Renal pelvis (tissue), 4 donors: ENCODE measurements around the gene TIRAP. TPM values are rescaled to one million over a fixed set of nuclear protein-coding genes. Genes with fewer than 3 reads are reported as not detected.

Experiments
- DNase-seq: peaks from one replicate; pipeline ENCODE4 v3.0.0-alpha.2; 2013
- polyA plus RNA-seq, 3 donors: library from polyadenylated mRNA; unstranded; fragments of 120-200 nt; gene quantifications; one replicate each; pipeline ENCODE4 v1.2.1, GENCODE V29; 2013; ENCODE audit not compliant: insufficient read length in 3 of 3

TIRAP gene
- polyA plus RNA-seq, 3 donors: 10.3 to 18.3 (median 17.2) TPM

GRCh38 chr11:126318574-126319373 is 35.9 kb downstream of the TIRAP start:
- DNase-seq: no peak

DNA sequence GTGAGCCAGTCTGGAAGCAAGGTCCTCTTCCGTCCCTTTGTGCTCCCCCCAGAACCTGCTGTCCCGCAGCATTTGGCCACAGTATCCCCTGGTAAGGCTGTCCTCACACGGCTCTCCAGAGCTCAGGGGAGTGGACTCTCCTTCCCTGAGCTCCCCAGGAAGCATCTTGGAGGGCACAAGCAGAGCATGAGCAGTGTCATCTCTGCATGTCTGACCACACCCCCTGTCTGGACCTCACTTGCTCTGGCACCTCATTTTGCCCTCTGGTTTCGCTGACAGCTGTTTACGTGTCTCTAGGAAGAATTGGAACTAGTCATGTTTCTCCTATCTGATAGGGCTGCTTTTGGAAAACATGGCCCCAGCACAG is 36.5 kb downstream of the TIRAP start:
- no peak for DNase-seq

DNA sequence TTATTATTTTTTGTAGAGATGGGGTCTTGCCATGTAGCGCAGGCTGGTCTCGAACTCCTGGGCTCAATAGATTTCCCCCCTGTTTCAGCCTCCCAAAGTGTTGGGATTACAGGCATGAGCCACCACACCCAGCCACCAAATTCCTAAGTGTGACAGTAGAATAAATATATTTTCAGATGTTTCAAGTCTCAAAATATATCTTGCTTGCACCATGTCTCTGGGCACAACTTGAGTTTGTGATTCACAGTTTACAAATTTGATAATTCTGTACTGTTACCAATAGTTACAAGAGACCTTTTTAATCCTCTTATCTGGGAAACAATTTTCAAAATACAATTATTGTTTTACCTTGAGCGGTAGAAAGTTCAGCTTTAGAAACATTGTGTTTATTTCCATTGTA is 40.1 kb downstream of the TIRAP start:
- DNase-seq: no peak

- no peak for DNase-seq
Observed at GRCh38 chr11:126327281-126328000, 44.5 kb downstream of the TIRAP start.

GRCh38 chr11:126328001-126328390 is 45.1 kb downstream of the TIRAP start:
- no peak for DNase-seq

DNA sequence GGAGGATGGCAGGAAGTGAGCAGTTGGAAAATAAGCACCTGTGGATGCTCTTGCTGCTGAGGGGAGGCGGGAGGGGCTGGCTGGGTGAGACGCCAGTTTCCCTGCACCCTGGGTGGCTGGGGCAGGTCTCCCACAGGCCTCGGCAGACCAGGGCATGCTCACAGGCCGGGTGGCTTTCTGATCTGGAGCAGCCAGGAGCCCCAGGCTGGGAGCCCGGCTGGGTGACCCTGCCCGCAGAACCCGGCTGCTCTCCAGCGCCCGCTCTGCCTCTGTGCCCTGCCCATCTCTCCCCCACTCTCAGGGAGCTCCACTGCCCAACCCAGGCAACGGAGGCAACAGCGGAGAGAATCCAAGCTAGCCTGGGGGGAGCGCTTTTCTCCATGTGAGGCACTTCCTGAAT is 45.6 kb downstream of the TIRAP start:
- DNase-seq: no peak

- DNase-seq: no peak
Observed at GRCh38 chr11:126328938-126329643, 46.2 kb downstream of the TIRAP start.

- no peak for DNase-seq
Observed at GRCh38 chr11:126329644-126330211, 46.8 kb downstream of the TIRAP start.

- DNase-seq: no peak
Observed at GRCh38 chr11:126331286-126331685, 48.4 kb downstream of the TIRAP start.

DNA sequence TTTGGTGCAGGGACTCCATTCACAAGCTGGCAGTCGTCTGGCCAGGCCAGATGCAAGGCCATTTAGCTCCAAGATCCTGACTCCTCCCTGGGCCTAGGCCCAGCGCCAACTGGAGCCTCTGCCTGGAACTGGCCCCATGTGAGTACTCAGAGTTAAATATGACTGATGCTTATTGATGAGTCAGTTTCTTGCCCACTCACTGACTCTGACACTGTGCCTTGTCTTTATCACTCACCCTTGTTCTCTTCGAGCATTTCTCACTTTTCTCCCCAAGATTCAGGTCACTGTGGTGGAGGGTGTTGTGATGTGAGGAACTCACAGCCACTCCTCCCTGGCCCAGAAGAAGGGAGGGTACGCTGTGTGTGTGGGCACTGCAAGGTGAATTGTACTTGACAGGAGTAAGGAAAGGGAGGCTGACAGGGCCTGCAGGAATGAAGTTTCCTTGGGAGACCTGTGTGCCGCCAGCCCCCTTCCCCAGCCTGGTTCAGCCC is 49.4 kb downstream of the TIRAP start:
- DNase-seq: no peak

DNA sequence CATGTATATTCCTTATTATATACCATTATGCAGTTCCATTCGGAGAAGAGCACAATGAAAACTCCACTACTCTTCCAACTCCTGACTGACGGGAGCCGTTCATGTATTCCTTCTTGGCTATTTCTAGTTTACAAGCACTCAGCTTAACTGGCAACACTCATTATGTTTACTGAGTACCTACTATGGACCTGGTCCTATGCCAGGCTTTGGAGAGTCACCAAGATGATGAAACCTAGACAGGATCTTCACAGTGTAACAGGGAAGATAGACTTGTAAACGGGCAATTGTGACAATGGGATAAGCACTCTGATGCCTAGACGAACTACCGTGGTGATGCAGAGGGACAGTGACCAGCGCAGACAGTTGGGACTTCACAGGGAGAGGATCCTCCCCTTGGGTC is 50.2 kb downstream of the TIRAP start:
- DNase-seq: no peak

GRCh38 chr11:126334659-126335462 is 52.0 kb downstream of the TIRAP start:
- DNase-seq: no peak

- no peak for DNase-seq
Observed at GRCh38 chr11:126335463-126335760, 52.5 kb downstream of the TIRAP start.

GRCh38 chr11:126336138-126336541 is 53.2 kb downstream of the TIRAP start:
- no peak for DNase-seq

- no peak for DNase-seq
Observed at GRCh38 chr11:126336671-126337101, 53.8 kb downstream of the TIRAP start.

DNA sequence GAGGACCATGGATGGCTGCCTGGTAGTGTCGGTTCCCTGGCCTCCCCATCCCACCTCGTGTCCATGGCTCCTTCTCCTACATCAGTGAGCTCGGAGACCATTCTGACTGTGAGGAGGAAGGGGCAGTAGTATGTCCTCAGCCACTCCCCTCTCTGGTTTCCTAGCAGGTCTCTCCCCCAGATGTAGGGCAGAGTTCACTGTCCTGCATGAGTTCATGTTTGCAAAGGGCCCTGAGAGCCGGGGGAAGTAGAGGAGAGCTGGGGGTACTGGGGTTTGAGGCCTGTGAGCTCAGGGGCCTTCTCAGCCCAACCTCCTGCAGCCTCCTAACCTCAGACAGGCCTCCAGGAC is 54.2 kb downstream of the TIRAP start:
- no peak for DNase-seq

DNA sequence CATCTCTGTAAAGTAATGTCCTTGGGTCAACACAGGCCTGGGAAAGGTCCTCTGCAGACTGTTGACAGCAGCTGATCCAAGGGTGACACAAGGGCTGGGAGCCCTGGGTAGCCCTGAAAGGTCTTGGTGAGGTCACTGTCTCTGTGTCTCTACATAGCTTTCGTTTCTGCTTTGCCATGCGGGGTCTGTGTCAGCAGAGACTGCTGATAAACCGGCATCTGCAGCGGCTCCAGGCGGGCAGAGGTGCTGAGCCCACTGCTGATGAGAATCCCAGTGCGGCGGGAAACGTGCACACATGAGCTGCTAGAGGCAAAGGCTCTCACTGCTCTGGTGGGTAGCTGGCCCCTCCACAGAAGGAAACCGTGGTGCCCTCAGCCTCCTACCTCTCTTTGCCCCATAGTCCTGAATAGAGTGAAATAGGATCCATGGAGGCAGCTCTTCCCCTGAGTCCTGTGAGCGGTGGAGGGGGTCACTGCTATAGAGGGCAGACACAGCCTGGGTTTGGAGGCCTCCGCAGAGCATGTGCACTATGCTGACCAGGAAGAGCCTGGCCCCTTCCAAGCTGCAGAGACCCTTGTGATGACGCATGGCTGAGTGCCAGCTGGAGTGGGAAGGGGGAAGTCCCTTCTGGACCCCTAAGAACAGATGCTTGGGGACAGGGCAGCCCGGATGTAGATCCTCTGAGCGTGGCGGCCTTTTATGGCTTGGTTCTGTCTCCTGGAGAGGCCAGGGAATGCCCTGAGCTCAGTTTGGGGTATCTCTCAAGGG is 54.8 kb downstream of the TIRAP start:
- DNase-seq: no peak

DNA sequence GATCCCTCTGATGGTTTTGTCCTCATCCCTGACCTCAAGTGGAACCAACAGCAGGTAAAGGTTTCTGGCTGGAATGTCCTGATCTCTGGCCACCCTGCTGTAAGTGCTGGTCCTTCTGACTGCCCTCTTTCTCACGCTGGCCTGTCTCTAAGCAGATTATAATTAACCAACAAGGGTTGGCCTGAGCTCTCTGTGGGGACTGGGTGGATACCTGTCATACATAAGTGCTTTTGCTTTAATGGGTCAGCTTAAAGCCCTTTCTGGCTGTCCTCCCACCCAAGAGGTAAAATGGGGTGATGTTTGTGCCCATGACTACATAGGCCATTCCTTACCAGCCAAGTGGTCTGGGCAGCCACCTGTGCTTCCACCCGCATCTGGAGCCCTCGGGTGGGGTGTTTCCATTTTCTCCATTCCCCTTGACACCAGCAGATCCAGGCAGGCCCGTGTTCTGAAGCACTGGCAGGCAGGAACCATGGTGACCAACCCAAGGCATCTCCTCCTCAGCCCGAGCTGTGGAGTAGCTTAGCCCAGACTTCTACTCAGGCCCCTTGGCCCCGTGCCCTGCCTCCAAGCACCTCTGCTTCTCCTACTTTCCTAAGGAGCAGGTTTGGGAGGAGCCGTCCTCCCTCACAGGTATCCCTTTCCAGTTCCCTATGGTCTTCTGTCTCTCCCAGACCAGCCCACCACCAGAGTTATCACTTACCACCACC is 55.6 kb downstream of the TIRAP start:
- no peak for DNase-seq

- no peak for DNase-seq
Observed at GRCh38 chr11:126339073-126339862, 56.4 kb downstream of the TIRAP start.
